GM18858 (cell line): ENCODE results near the gene ZCWPW2.
A peak's percentile ranks its signal among the peaks of the same experiment; 100 is the strongest.

Experiments used
- ATAC-seq: cut with Tn5 transposase; IDR thresholded peaks from one replicate; pipeline ENCODE4 v1.9.1; 2021; ENCODE audit not compliant: unreplicated experiment

Gene ZCWPW2

GRCh38 chr3:28348629-28349468, at the start of gene ZCWPW2, which contains the start of gene AZI2:
Gene ZCWPW2, plus strand, starts transcription at chr3:28348721. Its CDS starts 64,348 bp downstream, at chr3:28413069.
Gene AZI2, minus strand, starts transcription at chr3:28348824. Its CDS starts 8,207 bp downstream, at chr3:28340617.
- peak; percentile 85 for ATAC-seq

DNA sequence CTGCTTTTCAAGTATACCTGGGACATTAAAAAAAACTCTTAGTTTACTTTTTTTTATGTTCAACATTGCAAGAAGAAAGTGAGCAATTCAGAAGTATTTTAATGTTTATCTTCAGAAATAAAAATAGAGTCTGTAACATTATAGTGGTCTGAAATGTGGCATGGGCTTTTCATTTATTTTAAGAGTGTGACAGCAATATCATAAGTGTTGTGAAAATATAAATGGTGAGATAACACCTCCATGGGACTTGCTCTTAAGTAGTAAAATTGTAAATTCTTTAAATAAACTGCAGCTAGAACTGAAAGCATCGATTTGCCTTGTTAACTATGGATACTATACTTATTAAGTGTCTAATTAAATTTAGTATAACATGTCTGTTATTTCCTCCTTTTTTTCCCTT, 48.8 kb upstream of the ZCWPW2 start:
- no peak for ATAC-seq

GRCh38 chr3:28300345-28300962, 48.1 kb upstream of the ZCWPW2 start:
- no peak for ATAC-seq

DNA sequence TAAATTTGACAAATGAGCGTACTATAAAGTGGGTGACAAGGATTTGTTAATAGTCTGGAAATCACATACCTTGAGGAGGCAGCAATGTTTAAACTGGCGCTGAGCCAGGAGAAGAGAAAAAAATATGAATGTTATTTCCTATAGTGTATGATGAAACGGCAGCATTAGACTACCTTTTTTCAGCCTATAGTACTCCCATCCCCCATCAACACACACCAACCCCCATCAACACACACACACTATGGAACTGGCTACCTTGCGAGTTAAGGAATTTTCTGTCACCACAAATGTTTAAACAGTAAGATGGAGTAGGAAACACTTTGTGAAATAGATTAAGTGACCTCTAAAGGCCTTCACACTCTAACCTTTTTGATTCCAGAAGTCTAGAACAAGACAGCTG, 46.8 kb upstream of the ZCWPW2 start:
- no peak for ATAC-seq

DNA sequence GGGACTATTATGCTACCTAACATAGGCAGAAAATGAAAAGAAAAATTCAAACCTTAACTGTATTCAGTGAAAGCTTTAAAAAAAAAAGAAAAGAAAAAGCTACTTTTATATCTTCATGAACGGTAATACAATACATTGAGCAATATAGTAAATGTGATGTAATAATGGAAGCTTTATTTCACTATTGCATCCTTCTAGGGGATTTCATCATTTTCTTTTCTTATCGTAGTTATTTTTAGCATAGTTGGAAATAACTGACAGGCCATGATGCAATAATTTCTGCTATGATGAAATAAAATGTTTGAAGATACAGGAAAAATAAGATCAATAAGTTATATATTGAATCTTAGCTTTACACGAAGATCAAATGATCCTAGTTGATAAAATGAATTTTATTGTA, 40.3 kb upstream of the ZCWPW2 start:
- no peak for ATAC-seq

- ATAC-seq = no peak
Measured at GRCh38 chr3:28315711-28316110, 32.8 kb upstream of the ZCWPW2 start.

GRCh38 chr3:28316226-28316625, 32.3 kb upstream of the ZCWPW2 start:
- ATAC-seq = no peak

DNA sequence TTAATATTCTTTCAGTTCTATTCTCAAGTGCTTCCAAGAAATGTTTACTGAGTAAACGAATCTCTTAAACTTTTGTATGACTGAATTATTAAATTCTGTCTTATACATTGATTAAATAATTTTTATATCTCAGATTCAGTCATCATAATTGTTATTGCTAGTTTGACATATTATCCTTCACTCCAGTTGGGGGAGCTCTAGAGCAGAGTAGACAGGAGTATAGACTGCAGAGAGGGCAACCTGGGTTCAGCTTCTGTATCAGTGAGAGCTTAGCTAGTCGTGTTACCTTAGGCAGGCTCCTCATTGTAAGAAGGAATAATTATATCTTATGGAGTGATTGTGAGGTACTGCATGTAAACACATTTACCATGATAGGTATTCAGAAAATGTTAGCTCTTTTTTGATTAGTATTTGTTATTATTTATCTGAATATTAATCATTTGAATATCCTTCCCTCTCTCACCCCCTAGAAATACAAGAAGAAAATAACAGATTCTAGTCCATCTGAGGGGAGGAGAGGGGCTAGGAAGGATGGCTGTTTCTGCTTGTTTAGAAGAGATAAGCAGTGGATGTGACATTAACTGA, 31.0 kb upstream of the ZCWPW2 start:
- ATAC-seq = peak; percentile 84

DNA sequence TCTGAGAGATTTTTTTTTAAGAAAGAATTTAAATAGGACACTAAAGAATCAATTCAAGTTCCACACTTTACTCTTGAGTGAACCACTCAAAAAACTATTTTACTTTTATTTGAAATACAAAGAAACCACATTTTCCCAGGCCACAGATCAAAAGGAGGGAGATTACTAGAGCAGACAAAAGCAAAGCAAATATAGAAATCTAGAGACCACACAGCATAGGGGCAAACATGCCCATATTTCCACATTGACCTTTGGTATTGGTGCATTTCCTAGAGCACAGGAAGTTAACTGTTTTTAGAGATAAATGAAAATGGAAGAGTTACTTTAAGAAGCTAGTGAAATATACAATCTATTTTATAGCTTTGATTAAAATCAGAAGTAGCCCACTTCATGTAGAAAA, 27.5 kb upstream of the ZCWPW2 start:
- no peak for ATAC-seq

DNA sequence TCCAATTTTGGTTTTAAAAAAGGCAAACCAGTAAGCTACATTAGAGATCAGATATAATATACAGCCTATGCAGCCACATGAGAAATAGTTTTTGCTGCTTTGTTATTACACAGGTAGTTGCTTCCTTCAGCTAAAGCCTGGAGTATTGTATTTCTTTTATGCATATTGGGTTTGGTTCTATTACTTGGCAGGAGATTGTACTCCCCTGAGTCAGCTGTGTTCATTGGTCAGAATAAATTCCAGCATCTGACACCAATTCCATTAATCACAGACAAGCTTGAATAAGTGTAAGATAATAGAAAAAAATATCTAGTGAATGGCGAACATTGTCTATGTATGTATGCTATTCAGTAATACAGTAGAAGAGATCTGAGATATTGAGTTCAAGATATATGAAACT, 26.1 kb upstream of the ZCWPW2 start:
- ATAC-seq = no peak

GRCh38 chr3:28326458-28326926, 22.0 kb upstream of the ZCWPW2 start:
- ATAC-seq = peak; percentile 78

GRCh38 chr3:28328188-28329151, 20.1 kb upstream of the ZCWPW2 start:
- no peak for ATAC-seq

- no peak for ATAC-seq
Measured at GRCh38 chr3:28334552-28334951, 14.0 kb upstream of the ZCWPW2 start.

DNA sequence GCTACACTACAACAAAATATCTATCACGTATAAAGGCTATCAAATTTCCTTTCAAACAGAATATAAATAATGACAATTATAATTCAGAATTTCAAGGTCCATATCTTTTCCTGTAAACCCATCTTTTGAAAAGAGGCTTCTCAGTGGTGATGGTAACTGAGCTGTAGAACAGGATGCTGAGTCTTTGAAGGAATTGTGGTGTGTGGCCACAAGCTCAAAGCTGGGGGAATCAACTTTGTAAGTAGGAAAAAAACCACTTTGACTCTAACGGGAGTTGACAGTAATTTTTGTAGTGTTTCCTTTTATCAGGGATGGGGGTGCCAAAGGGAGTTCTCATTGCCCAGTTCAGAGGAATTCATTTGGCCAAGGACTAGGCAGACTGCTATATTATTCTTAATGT, 13.3 kb upstream of the ZCWPW2 start:
- ATAC-seq = no peak

DNA sequence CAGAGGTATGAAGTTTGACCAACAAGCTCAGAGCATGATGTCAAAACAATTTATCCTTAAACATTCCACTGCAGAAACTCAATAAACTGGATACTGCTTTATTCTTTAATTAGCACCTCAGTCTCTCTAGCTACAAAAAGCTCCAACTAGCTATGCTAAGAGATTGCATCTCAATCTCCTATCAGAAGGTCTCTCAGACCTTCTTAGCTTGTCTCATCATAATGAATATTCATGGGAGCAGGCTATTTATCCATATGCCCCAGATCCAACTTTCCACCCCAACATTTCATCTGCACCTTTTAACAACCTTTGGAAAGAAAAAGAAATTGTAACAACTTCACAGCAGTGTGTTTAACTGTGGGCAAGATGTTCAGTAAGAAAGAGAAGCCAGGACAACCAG, 11.3 kb upstream of the ZCWPW2 start:
- no peak for ATAC-seq

DNA sequence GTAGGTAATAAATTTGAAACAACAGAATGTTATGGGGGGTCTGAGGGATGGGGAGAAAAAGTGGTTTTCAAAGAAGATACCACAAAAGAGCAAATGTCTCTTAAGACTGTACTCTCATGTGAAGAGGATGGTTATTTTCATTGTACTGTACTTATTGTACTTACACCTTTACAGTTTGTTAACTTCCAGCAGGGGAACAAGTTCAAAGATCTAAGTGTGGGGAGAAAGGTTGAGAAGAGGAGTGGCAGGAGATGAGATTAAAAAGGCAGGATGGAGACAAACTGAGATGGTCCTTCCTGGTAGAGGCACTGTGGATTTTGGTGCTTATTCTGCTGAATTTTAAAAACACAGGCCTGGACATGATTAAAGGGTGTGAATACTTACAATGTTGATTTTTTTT, 5.4 kb upstream of the ZCWPW2 start:
- no peak for ATAC-seq

GRCh38 chr3:28345690-28346089, 2.8 kb upstream of the ZCWPW2 start:
- no peak for ATAC-seq

DNA sequence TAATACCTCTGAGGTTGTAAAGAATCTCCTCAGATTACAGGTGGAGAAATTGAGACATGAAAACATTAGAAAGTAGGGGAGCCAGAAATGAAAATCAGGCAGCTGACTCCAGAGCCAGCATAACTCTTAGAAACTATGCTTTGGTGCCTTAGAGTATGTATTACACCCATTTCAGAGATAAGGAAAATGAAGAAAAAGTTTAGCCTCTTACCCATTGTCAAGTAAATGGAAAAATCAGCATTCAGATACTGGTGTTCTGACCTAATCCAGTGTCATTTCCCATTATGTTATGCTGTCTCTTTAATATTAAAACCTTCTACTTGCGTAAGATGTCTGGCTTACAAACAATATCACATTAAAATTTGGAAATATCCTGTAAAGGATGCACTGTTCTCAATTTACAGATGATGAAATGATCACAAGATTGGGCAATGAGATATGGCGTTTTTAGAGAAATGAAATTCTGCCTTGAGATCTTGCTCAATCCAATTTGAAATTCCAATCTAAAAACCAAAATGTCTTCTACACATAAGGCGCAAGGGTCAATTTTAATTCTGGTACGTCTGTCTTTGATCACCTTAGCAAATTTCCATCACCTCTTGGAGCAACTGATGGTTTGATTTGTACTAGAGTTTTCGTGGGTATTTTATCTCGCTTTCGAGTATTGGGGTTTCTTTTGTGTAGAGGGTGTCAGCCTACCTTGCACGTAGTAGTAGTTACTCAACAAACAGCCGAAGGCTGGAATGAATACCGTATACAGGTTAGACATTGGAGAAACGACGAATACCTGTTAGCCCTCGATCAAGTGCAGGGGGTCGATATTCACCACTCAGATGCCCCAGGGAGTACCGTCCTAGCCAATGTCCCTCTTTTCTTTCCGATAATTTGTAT, 902 bp upstream of the ZCWPW2 start:
- ATAC-seq = no peak

DNA sequence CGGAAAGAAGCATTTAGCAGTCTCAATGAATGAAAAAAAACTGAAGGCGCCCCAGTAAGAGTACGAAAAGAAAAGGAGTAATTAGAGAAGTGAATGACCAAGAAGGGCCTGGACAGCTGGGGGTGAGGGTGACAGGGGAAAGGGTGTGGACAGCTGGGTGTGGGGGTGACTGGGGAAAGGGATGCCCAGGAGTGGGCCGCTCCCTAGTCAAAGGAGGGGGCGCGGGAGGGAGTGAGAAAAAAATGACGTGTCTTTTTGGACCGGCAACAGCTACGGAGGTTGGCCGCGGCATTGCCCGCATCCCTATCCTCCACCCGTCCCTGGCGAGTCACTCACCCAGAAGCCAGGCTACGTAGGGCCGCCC, 274 bp upstream of the ZCWPW2 start:
- ATAC-seq = no peak

DNA sequence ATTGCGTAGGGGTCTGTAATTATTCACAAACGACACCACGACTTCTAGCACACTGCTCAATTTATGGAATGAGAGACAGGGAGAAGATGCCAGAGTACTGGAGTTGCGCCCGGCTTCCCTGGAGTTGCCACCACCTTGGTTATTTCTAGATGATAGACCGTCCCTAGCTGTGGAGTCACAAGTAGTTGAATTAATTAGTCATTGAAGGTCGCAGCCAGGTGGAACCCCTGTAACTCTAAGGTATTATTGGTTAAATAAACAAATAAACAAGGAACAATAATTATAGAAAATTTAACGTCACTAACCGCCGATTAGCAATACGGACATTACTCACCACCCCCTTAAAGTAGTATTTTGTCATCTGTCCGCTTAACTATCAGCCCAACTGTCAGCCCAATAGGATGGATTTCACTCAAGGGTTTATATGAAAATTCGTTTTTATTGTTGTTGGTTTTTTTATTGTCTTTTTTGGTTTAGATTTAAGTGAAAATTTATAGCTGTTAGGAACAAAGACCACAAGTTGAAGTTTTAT, 1.0 kb downstream of the ZCWPW2 start:
- ATAC-seq = no peak
